ENCODE data around the gene IQSEC1.

GRCh38 chr3:13087320-13087990 lies 14.2 kb upstream of the IQSEC1 start:
- TF ChIP-seq, protein P1, sequence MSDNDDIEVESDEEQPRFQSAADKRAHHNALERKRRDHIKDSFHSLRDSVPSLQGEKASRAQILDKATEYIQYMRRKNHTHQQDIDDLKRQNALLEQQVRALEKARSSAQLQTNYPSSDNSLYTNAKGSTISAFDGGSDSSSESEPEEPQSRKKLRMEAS (IDR thresholded peaks at IDR 0.05) = no peak
- TF ChIP-seq, protein P2, sequence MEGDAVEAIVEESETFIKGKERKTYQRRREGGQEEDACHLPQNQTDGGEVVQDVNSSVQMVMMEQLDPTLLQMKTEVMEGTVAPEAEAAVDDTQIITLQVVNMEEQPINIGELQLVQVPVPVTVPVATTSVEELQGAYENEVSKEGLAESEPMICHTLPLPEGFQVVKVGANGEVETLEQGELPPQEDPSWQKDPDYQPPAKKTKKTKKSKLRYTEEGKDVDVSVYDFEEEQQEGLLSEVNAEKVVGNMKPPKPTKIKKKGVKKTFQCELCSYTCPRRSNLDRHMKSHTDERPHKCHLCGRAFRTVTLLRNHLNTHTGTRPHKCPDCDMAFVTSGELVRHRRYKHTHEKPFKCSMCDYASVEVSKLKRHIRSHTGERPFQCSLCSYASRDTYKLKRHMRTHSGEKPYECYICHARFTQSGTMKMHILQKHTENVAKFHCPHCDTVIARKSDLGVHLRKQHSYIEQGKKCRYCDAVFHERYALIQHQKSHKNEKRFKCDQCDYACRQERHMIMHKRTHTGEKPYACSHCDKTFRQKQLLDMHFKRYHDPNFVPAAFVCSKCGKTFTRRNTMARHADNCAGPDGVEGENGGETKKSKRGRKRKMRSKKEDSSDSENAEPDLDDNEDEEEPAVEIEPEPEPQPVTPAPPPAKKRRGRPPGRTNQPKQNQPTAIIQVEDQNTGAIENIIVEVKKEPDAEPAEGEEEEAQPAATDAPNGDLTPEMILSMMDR (IDR thresholded peaks at IDR 0.05 in 2 of 3, conservative IDR thresholded peaks at IDR 0.05 in 1 of 3; ENCODE audit: borderline replicate concordance in 1 of 3, insufficient read depth in 1 of 3, low read depth in 2 of 3, low read length in 2 of 3) = no peak
- TF ChIP-seq TCF7L2 (IDR thresholded peaks at IDR 0.05; ENCODE audit: borderline replicate concordance, extremely low read depth, insufficient read depth, insufficient read length) = no peak
- TF ChIP-seq, protein P3, sequence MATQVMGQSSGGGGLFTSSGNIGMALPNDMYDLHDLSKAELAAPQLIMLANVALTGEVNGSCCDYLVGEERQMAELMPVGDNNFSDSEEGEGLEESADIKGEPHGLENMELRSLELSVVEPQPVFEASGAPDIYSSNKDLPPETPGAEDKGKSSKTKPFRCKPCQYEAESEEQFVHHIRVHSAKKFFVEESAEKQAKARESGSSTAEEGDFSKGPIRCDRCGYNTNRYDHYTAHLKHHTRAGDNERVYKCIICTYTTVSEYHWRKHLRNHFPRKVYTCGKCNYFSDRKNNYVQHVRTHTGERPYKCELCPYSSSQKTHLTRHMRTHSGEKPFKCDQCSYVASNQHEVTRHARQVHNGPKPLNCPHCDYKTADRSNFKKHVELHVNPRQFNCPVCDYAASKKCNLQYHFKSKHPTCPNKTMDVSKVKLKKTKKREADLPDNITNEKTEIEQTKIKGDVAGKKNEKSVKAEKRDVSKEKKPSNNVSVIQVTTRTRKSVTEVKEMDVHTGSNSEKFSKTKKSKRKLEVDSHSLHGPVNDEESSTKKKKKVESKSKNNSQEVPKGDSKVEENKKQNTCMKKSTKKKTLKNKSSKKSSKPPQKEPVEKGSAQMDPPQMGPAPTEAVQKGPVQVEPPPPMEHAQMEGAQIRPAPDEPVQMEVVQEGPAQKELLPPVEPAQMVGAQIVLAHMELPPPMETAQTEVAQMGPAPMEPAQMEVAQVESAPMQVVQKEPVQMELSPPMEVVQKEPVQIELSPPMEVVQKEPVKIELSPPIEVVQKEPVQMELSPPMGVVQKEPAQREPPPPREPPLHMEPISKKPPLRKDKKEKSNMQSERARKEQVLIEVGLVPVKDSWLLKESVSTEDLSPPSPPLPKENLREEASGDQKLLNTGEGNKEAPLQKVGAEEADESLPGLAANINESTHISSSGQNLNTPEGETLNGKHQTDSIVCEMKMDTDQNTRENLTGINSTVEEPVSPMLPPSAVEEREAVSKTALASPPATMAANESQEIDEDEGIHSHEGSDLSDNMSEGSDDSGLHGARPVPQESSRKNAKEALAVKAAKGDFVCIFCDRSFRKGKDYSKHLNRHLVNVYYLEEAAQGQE (IDR thresholded peaks at IDR 0.05; ENCODE audit: low read depth) = no peak
- no peak for TF ChIP-seq EZH2 (IDR thresholded peaks at IDR 0.05)
- TF ChIP-seq EZH2phosphoT487 (IDR thresholded peaks at IDR 0.05; ENCODE audit: borderline replicate concordance) = no peak
